Mucosa of rectum (tissue), 2 donors: ENCODE data around the gene GET3.

ENCODE experiments used
- H3K27ac ChIP-seq, 2 donors: one replicate each; pipeline ENCODE4 v1.7.0; 2013; ENCODE audit warnings: inconsistent platforms in 2 of 2, low read depth in 2 of 2, low read length in 2 of 2
- H3K27me3 ChIP-seq, 2 donors: one replicate each; pipeline ENCODE4 v1.7.0; 2013; ENCODE audit warnings: low read length in 2 of 2; ENCODE audit not compliant: control insufficient read depth in 2 of 2, insufficient read depth in 2 of 2
- H3K36me3 ChIP-seq, 2 donors: one replicate each; pipeline ENCODE4 v1.7.0; 2013; ENCODE audit warnings: low read length in 2 of 2; ENCODE audit not compliant: control insufficient read depth in 2 of 2, insufficient read depth in 2 of 2
- H3K4me1 ChIP-seq, 2 donors: one replicate each; pipeline ENCODE4 v1.7.0; 2013; ENCODE audit warnings: low read length in 2 of 2, mild to moderate bottlenecking in 1 of 2; ENCODE audit not compliant: control insufficient read depth in 2 of 2, insufficient read depth in 2 of 2
- H3K4me3 ChIP-seq, 2 donors: one replicate each; pipeline ENCODE4 v1.7.0; 2013; ENCODE audit warnings: low read length in 2 of 2
- H3K9ac ChIP-seq, 2 donors: one replicate each; pipeline ENCODE4 v1.7.0; 2013; ENCODE audit warnings: low read length in 2 of 2, low read depth in 1 of 2, mild to moderate bottlenecking in 1 of 2
- H3K9me3 ChIP-seq, 2 donors: one replicate each; pipeline ENCODE4 v1.7.0; 2013; ENCODE audit warnings: low read length in 2 of 2; ENCODE audit not compliant: control insufficient read depth in 2 of 2
- donor health status: healthy.
- donor health status: Normal muscosa, but diverticular disease.

The GET3 gene

GRCh38 chr19:12777217-12778016, 40.1 kb downstream of the GET3 start:
- H3K9me3 ChIP-seq: no peaks in the 10 kb centered on the region
- H3K27me3 ChIP-seq: no peaks in the 10 kb centered on the region
- H3K9ac ChIP-seq: peak overlapping the region; percentile 80 to 94
- peaks cover 31 to 38% of the 10 kb centered on the region in 2 donors for H3K4me1 ChIP-seq
- H3K36me3 ChIP-seq: no peaks in the 10 kb centered on the region
- H3K4me3 ChIP-seq: peak overlapping the region; percentile 69 to 87
- peak overlapping the region; percentile 85 to 97 for H3K27ac ChIP-seq

- Histone ChIP-seq H3K4me1 (peaks cover 37 to 45% of the 10 kb centered on the region in 2 donors), H3K4me3 (peak overlapping the region; percentile 69 to 87), H3K9me3 (no peaks in the 10 kb centered on the region), H3K36me3 (no peaks in the 10 kb centered on the region), H3K27ac (peak overlapping the region; percentile 85 to 97), H3K27me3 (no peaks in the 10 kb centered on the region), H3K9ac (peak overlapping the region; percentile 80 to 94)
These were observed 41.0 kb downstream of the GET3 start for GRCh38 chr19:12778017-12778904.

DNA sequence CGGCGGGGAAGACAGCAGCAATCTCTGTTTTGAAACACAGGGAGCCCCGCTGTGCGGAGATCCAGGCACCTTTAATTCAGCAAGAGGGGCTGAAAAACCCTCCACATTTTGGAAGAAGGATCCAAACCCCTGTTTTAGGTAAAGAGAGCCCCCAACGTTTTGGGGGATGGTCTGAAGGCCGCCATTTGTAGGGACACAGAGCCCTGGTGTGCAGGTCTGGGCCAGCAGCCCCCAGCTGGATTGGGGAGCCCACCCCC, 41.5 kb downstream of the GET3 start:
- no peaks in the 10 kb centered on the region for H3K27me3 ChIP-seq
- peaks cover 42 to 47% of the 10 kb centered on the region in 2 donors for H3K4me1 ChIP-seq
- peak overlapping the region; percentile 69 to 87 for H3K4me3 ChIP-seq
- H3K9me3 ChIP-seq: no peaks in the 10 kb centered on the region
- H3K27ac ChIP-seq: peak overlapping the region; percentile 85 to 97
- no peaks in the 10 kb centered on the region for H3K36me3 ChIP-seq
- H3K9ac ChIP-seq: peak overlapping the region in 1 of 2 donors; percentile 80

DNA sequence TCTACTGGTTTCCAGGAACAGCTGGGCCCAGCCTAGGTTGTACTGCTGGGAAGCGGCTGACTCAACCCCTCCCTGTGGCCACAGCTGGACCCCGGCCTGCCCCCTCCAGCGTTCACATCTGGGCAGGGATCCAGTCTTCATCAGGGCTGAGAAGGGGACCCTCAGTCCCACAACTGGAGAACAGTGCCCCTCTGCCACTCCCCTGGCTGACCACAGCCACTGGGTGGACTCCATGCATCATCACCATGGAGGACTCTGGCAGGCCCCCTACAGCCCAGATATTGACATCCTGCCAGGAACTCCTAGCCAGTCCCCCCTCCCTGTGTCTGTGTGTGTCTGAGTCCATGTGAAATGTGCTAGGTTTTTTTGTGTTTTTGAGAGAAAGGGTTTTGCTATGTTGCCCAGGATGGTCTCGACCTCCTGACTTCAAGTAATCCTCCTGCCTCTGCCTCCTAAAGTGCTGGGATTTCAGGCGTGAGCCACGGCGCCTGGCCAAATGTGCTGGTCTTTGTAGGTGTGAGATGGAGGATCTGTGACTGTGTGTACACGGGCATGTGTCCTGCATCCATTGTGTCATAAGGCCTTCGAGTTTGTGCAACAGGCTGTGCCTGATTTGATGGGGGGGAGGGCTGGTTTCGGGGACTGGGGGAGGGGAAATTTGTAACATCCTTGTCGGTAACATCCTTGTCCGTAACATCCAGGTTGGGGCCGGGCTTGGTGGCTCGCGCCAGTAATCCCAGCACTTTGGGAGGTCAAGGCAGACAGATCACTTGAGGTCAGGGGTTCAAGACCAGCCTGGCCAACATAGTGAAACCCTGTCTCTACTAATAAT, 42.1 kb downstream of the GET3 start:
- H3K4me1 ChIP-seq: peaks cover 47 to 50% of the 10 kb centered on the region in 2 donors

GRCh38 chr19:12782174-12782423, 44.8 kb downstream of the GET3 start:
- H3K4me1 ChIP-seq: peaks cover 65 to 69% of the 10 kb centered on the region in 2 donors
- H3K9me3 ChIP-seq: no peaks in the 10 kb centered on the region

More for the DNA sequence above, 42.1 kb downstream of the GET3 start:
- H3K27ac ChIP-seq: peak overlapping the region; percentile 85 to 97
- H3K4me3 ChIP-seq: peak overlapping the region; percentile 34 to 87
- H3K27me3 ChIP-seq: no peaks in the 10 kb centered on the region
- H3K9me3 ChIP-seq: no peaks in the 10 kb centered on the region
- peak overlapping the region in 1 of 2 donors; percentile 80 for H3K9ac ChIP-seq
- H3K36me3 ChIP-seq: no peaks in the 10 kb centered on the region

DNA sequence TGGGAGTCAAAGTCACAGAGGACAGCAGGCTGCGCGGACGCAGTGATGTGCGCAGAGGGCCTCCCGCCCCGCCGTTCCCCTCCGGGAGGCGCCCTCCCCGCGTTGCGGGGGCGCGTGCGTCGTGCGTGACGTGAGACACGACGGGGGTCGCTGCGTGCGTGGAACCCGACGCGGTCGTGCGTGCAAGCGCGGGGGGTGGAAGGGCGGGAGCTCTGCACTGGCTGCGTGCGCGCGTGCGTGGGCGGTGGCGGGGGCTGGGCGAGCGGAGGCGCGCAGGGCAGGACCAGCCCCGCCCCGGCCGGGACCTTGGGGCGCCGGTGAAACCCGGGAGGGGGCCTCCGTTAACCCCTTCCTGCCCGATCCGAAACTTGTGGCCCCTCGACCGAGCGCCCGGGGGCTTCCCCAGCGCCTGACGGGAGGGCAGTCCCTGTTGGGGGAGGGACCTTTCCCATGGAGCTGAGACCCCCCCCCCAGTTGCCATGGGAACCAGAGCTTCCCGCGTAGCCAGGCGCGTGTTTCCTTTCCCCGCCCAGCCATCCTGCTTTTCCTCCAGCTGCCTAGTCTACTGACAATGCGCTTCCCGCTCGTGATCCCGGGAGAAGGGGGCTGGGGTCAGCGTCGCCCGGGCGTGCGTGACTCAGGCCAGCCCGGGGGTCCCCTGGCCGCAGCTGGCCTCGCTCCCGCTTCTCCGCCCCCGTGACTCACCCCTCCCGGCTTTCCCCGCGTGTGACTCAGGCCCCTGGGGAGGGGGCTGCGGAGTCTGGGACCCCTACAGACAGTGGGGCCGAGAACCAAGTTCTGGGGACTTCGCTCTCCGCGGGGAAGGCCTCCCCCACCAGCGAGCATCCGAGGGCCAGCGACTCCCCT, 45.4 kb downstream of the GET3 start:
- peak overlapping the region; percentile 78 to 94 for H3K9ac ChIP-seq
- H3K27ac ChIP-seq: peak overlapping the region; percentile 100
- H3K27me3 ChIP-seq: no peaks in the 10 kb centered on the region
- H3K4me1 ChIP-seq: peaks cover 66 to 70% of the 10 kb centered on the region in 2 donors
- peak overlapping the region; percentile 67 to 80 for H3K4me3 ChIP-seq
- no peaks in the 10 kb centered on the region for H3K36me3 ChIP-seq
- H3K9me3 ChIP-seq: no peaks in the 10 kb centered on the region

More at GRCh38 chr19:12782174-12782423, 44.8 kb downstream of the GET3 start:
- peak overlapping the region; percentile 100 for H3K27ac ChIP-seq
- H3K36me3 ChIP-seq: no peaks in the 10 kb centered on the region
- H3K4me3 ChIP-seq: peak overlapping the region; percentile 67 to 80
- H3K9ac ChIP-seq: peak overlapping the region; percentile 78 to 94
- H3K27me3 ChIP-seq: no peaks in the 10 kb centered on the region

DNA sequence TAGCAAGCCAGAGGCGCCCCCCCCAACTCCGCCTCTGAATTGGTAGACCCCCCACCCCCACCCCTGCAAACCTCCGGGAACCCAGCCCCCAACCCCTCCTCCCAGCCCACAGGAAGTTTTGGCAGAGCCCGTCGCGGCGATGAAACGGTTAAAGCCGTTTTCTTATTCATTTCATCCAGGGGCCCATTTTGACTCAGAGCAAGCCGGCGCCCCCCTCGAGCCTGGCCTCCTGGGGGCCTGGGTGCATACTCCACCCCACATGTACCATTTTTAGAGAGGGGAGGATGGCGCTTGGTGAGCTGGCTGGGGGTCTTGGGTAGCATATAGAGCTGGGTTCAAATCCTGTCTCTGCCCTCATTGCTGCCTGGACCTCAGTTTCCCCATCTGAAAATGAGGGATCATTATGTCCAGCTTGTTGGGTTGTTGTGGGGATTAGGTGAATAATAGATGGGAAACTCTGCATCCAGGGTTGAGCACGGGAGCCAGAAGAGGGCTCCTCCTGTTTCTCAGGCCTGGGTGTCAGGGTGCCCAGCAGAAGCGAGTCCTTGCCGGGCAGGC, 46.1 kb downstream of the GET3 start:
- Histone ChIP-seq H3K9ac (peak overlapping the region; percentile 15 to 78), H3K4me1 (peaks cover 69 to 71% of the 10 kb centered on the region in 2 donors), H3K27ac (peak overlapping the region; percentile 100), H3K9me3 (no peaks in the 10 kb centered on the region), H3K4me3 (peak overlapping the region in 1 of 2 donors; percentile 67), H3K36me3 (no peaks in the 10 kb centered on the region), H3K27me3 (no peaks in the 10 kb centered on the region)

DNA sequence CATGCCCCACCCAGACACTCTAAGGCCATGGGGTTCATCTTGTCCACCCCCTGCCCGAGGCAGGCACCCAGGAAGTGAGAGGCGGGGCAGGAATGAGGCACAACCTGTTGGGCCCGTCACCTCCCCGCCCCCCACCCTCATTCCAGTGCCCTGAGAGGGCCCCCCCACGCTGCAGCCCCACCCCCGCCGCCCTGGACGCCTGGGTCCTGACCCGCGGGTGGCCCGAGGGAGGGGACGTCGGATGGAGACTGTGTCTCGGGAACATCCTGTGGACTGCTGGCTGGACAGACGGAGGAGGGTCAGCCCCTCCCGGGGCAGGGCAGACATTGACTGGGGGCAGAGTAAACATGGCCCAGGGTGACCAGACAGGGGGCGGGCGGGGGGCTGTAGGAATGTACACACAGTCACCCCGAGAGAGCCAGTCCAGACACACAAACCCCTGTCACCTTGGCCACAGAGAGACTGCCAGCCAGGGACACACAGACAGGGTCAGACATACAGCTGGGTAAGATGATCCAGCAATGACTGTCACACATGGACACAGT, 46.6 kb downstream of the GET3 start:
- Histone ChIP-seq H3K36me3 (no peaks in the 10 kb centered on the region), H3K27ac (peak overlapping the region; percentile 100), H3K4me1 (peaks cover 69 to 71% of the 10 kb centered on the region in 2 donors), H3K27me3 (no peaks in the 10 kb centered on the region), H3K9ac (peak overlapping the region; percentile 56 to 72), H3K9me3 (no peaks in the 10 kb centered on the region), H3K4me3 (peak overlapping the region; percentile 22)

DNA sequence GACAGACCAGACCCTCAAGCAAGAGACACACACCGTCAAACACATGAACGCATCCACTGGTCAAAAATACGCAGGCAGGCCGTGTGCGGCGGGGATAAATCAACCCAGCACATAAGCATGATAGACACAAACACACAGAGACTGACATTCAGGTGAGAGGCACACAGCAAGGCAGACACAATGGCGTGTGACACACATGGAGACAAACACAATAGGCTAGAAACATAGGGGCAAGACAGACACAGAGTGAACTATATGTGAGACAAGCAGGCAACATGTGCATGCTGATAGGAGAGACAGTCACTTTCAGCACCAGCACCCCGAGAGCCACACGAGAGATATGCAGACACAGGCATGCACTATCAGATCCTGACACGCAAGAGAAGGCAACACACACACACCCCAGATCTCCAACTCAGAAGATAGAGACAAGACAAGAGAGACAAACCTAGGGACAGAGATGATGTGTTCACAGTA, 47.1 kb downstream of the GET3 start:
- H3K27me3 ChIP-seq: no peaks in the 10 kb centered on the region
- peak overlapping the region in 1 of 2 donors; percentile 34 for H3K4me3 ChIP-seq
- no peaks in the 10 kb centered on the region for H3K36me3 ChIP-seq
- peak overlapping the region; percentile 100 for H3K27ac ChIP-seq
- H3K9ac ChIP-seq: peak overlapping the region; percentile 56 to 72
- no peaks in the 10 kb centered on the region for H3K9me3 ChIP-seq
- peaks cover 71 to 74% of the 10 kb centered on the region in 2 donors for H3K4me1 ChIP-seq
